ENCODE measurements around the gene UBD. TPM values are rescaled to one million over a fixed set of nuclear protein-coding genes. Genes with fewer than 3 reads are reported as not detected.

UBD gene
- total and polyA plus RNA-seq, 4 experiments from 2014 or later, result not detected

DNA sequence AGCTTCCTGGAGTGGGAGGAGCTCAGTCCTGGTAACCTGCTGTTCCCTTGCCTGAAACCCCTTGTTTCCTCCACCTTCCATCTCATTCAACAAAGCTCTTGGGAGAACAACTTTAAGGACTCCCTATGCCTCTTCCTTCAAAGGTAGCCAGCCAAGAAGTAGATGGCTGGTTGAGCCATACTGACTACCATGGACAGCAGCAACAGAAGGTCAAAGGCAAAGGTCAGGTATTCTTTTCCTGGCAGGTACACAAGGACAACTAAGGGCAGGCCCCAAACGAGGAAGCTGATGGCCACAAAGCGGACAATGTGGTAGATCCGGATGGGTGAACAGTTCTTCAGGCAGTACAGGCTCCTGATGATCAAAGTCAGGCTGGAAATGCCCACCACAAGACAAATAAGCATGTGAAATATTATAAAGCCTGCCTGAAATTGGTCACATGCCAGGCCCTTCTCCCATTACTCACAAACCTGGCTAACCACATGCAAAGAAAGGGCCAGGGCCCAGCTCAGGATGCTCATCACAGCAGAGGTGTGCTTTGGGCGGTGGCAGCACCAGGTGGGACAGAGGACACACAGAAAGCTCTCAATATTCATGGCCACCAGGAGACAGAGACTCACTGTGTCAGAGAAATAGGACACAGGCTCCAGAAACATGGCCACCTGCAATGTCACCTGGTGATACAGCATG, 21.7 kb downstream of the UBD start:
- Mint-ChIP-seq H3K9me3 (peaks cover 0 to 2% (median 0%) of the 10 kb centered on the region in 8 donors), H3K36me3 (no peaks in the 10 kb centered on the region), H3K4me1 (peaks cover 0 to 2% (median 0%) of the 10 kb centered on the region in 4 donors), H3K27ac (no peak overlapping the region), H3K27me3 (peaks cover 11 to 13% of the 10 kb centered on the region in 2 donors), H3K4me3 (no peak overlapping the region)
- H3K9me3 ChIP-seq (ENCODE audit: control insufficient read depth in 1 of 2, low read length in 2 of 2), result no peaks in the 10 kb centered on the region
- no peak overlapping the region for H3K4me3 ChIP-seq (ENCODE audit: low read length in 2 of 2)
- no peak overlapping the region for H3K27ac ChIP-seq (ENCODE audit: low read depth, low read length)
- no peaks in the 10 kb centered on the region for H3K36me3 ChIP-seq (ENCODE audit: insufficient read depth, low read length)
- ChIA-PET CTCF (ENCODE audit: partially characterized antibody) (no interaction called here), POLR2A (ENCODE audit: partially characterized antibody) (no interaction called here)
- intact Hi-C loops (cut with micrococcal nuclease), result no loop called here
- H3K4me1 ChIP-seq (ENCODE audit: insufficient read depth, low read length), result no peaks in the 10 kb centered on the region
- H3K27me3 ChIP-seq (ENCODE audit: insufficient read depth, low read length), result no peaks in the 10 kb centered on the region
- no peak for DNase-seq

DNA sequence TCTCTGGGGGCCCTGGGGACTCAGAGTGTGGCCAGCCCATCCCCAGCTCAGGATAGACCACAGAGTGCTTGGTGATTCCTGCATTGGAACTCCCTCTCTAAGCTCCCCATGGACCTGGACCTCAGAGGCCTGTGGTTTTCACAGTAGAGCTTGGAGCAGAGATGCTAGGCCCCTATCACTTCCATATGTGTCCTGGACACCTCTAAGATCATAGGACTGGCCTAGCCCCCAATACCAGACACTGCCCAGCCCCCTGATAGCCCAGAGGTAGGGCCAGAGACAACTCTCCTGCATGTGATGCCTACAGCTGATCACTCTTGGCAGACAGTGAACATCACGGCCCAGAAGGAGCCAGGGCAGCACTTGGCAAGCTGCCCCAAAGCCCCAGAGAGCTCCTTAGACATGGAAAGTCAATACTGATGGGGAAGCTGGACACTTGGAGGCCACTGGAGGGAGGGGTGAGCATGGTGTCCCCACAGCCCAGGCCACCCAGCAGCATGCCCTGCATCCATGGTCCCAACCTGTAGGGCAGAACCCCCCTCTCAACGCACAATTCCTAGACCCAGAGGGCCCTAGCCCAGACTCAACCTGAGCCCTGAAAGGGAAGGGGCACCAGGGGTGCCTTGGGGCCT, 27.1 kb downstream of the UBD start:
- Mint-ChIP-seq H3K4me3 (no peak overlapping the region), H3K27me3 (peaks cover 3 to 6% of the 10 kb centered on the region in 2 donors), H3K4me1 (peaks cover 0 to 2% (median 0%) of the 10 kb centered on the region in 4 donors), H3K27ac (no peak overlapping the region), H3K36me3 (no peaks in the 10 kb centered on the region), H3K9me3 (peaks cover 0 to 2% (median 0%) of the 10 kb centered on the region in 8 donors)
- H3K27me3 ChIP-seq (ENCODE audit: insufficient read depth, low read length), result no peaks in the 10 kb centered on the region
- no peaks in the 10 kb centered on the region for H3K4me1 ChIP-seq (ENCODE audit: insufficient read depth, low read length)
- H3K9me3 ChIP-seq (ENCODE audit: control insufficient read depth in 1 of 2, low read length in 2 of 2), result no peaks in the 10 kb centered on the region
- ChIA-PET POLR2A (ENCODE audit: partially characterized antibody) (no interaction called here), CTCF (ENCODE audit: partially characterized antibody) (no interaction called here)
- no peak overlapping the region for H3K4me3 ChIP-seq (ENCODE audit: low read length in 2 of 2)
- no peak overlapping the region for H3K27ac ChIP-seq (ENCODE audit: low read depth, low read length)
- no peaks in the 10 kb centered on the region for H3K36me3 ChIP-seq (ENCODE audit: insufficient read depth, low read length)
- intact Hi-C loops (cut with micrococcal nuclease), result no loop called here
- DNase-seq, result no peak

DNA sequence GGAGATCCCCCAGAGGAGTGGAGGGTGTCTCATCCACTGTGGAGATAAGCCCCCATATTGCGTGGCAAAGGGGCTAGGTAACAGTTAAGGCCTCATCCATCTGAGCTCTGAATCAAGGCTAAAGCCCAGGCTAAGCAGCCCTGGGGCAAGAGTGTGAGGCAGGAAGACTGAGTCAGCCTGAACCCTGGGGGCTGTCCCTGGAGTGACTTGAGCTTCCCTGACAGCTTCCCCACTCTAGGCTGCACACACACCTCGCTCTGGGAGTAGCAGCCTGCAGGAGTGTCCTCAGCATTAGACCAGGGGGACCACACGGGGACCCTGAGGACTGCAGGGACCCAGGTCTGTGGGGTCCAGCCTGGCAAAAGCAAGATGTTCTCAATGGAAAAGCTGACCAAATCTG, 27.9 kb downstream of the UBD start:
- H3K4me1 ChIP-seq (ENCODE audit: insufficient read depth, low read length), result no peaks in the 10 kb centered on the region
- POLR2A ChIA-PET (ENCODE audit: partially characterized antibody), result no interaction called here
- CTCF ChIA-PET (ENCODE audit: partially characterized antibody), result no interaction called here
- Mint-ChIP-seq H3K4me3 (no peak overlapping the region), H3K27me3 (peaks cover 7 to 8% of the 10 kb centered on the region in 2 donors), H3K4me1 (peaks cover 0 to under 1% (median 0%) of the 10 kb centered on the region in 4 donors), H3K36me3 (no peaks in the 10 kb centered on the region), H3K9me3 (peaks cover 0 to 1% (median 0%) of the 10 kb centered on the region in 8 donors), H3K27ac (no peak overlapping the region)
- intact Hi-C loops (cut with micrococcal nuclease), result no loop called here
- no peak for DNase-seq
- H3K9me3 ChIP-seq (ENCODE audit: control insufficient read depth in 1 of 2, low read length in 2 of 2), result no peaks in the 10 kb centered on the region
- no peak overlapping the region for H3K4me3 ChIP-seq (ENCODE audit: low read length in 2 of 2)
- no peaks in the 10 kb centered on the region for H3K36me3 ChIP-seq (ENCODE audit: insufficient read depth, low read length)
- H3K27ac ChIP-seq (ENCODE audit: low read depth, low read length), result no peak overlapping the region
- no peaks in the 10 kb centered on the region for H3K27me3 ChIP-seq (ENCODE audit: insufficient read depth, low read length)

DNA sequence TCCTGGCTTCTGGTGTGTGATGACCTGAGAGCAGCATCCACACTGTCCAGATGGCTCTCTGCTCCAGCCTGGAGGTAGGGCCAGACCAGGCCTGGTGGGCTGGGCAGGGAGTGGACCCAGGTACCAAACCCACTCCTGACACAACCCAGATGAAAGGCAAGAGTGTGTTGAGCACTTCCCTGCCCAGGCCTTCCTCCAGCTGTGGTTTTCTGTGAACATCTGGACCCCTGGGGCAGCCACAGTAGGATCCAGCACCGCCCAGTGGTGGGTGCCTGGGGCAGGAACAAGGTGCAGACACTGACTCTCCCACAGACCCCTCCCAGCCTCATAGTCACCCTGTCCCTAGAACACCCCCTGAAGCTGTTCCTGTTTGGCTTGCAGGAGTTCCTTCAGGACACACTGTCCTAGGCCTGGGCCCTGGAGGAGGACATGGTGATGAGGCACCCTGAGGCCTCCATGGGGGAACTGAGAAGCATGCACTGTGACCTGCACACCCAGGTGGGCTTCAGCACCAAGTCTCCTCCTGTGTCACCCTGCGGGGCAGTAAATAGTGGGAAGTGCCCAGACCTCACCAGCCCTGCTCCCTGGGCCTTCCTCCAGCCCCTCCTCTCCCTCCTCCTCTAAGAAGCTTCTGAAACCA, 28.7 kb downstream of the UBD start:
- Histone ChIP-seq H3K4me1 (ENCODE audit: insufficient read depth, low read length) (no peaks in the 10 kb centered on the region), H3K9me3 (ENCODE audit: control insufficient read depth in 1 of 2, low read length in 2 of 2) (no peaks in the 10 kb centered on the region), H3K4me3 (ENCODE audit: low read length in 2 of 2) (no peak overlapping the region), H3K27ac (ENCODE audit: low read depth, low read length) (no peak overlapping the region), H3K27me3 (ENCODE audit: insufficient read depth, low read length) (no peaks in the 10 kb centered on the region), H3K36me3 (ENCODE audit: insufficient read depth, low read length) (no peaks in the 10 kb centered on the region)
- H3K36me3 Mint-ChIP-seq, result no peaks in the 10 kb centered on the region
- DNase-seq, result no peak
- POLR2A ChIA-PET (ENCODE audit: partially characterized antibody), result no interaction called here
- CTCF ChIA-PET (ENCODE audit: partially characterized antibody), result no interaction called here
- intact Hi-C loops (cut with micrococcal nuclease), result no loop called here
- no peak overlapping the region for H3K4me3 Mint-ChIP-seq
- no peak overlapping the region for H3K27ac Mint-ChIP-seq
- H3K9me3 Mint-ChIP-seq, result peaks cover 0 to 1% (median 0%) of the 10 kb centered on the region in 8 donors
- H3K27me3 Mint-ChIP-seq, result peaks cover 7 to 8% of the 10 kb centered on the region in 2 donors
- no peaks in the 10 kb centered on the region for H3K4me1 Mint-ChIP-seq

DNA sequence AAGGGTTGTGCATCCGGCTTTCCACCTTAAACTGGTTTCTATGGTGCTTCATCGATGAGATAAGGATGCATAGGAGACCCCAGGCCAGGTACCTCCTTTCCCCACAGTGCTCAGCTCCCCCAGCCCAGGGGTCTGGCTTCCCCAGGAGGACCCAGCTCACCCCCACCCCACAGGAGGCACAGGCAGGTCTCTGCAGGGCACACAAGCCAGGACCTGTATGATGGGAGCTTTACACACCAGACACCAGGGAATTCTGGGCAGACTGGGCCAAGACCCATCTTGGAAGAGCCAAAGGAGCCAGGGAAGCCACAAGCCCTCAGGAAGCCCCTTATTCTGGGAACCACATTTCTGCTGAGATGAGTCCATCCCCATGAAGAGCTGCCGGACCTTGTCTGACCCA, 29.6 kb downstream of the UBD start:
- peaks cover 11 to 13% of the 10 kb centered on the region in 2 donors for H3K27me3 Mint-ChIP-seq
- peaks cover 0 to 1% (median 0%) of the 10 kb centered on the region in 8 donors for H3K9me3 Mint-ChIP-seq
- Histone ChIP-seq H3K4me3 (ENCODE audit: low read length in 2 of 2) (no peak overlapping the region), H3K9me3 (ENCODE audit: control insufficient read depth in 1 of 2, low read length in 2 of 2) (no peaks in the 10 kb centered on the region), H3K4me1 (ENCODE audit: insufficient read depth, low read length) (no peaks in the 10 kb centered on the region), H3K36me3 (ENCODE audit: insufficient read depth, low read length) (no peaks in the 10 kb centered on the region), H3K27me3 (ENCODE audit: insufficient read depth, low read length) (peaks cover 2% of the 10 kb centered on the region), H3K27ac (ENCODE audit: low read depth, low read length) (no peak overlapping the region)
- no peak overlapping the region for H3K4me3 Mint-ChIP-seq
- no peaks in the 10 kb centered on the region for H3K36me3 Mint-ChIP-seq
- intact Hi-C loops (cut with micrococcal nuclease), result no loop called here
- ChIA-PET POLR2A (ENCODE audit: partially characterized antibody) (no interaction called here), CTCF (ENCODE audit: partially characterized antibody) (no interaction called here)
- H3K4me1 Mint-ChIP-seq, result no peaks in the 10 kb centered on the region
- H3K27ac Mint-ChIP-seq, result no peak overlapping the region
- DNase-seq, result no peak

DNA sequence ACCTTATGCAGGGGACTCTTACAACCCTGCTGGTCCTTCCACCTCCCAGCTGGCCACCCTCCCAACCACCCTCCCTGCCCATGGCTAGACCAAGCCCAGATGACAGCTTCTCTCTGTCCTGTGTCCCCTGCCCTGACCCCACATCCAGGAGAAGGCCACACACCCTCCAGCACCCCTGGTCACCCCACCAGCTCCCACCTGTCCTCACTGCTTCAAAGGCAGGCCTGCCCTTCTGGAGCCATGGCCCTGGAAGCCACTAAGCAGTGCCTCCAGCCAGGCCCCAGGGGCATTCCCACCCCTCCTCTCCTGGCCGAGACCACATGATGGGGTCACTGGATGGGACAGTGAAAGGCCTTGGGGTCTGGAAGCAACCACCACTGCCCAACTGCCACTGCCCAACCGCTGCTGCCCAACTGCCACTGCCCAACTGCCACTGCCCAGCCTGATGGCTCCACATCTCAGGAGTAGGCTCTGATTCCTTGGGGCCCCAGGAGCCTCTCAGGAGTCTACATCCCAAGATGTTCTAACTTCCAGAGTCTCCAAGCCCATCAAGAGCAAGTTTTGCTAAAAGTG, 30.5 kb downstream of the UBD start:
- no peaks in the 10 kb centered on the region for H3K4me1 ChIP-seq (ENCODE audit: insufficient read depth, low read length)
- peaks cover 6% of the 10 kb centered on the region for H3K27me3 ChIP-seq (ENCODE audit: insufficient read depth, low read length)
- no peak for DNase-seq
- Mint-ChIP-seq H3K9me3 (peaks cover 0 to 1% (median 0%) of the 10 kb centered on the region in 8 donors), H3K27me3 (peaks cover 13 to 14% of the 10 kb centered on the region in 2 donors), H3K36me3 (no peaks in the 10 kb centered on the region), H3K4me3 (no peak overlapping the region), H3K27ac (peak overlapping the region in 1 of 7 donors; percentile 44), H3K4me1 (peaks cover 0 to 1% (median 0%) of the 10 kb centered on the region in 4 donors)
- no peak overlapping the region for H3K4me3 ChIP-seq (ENCODE audit: low read length in 2 of 2)
- no peaks in the 10 kb centered on the region for H3K9me3 ChIP-seq (ENCODE audit: control insufficient read depth in 1 of 2, low read length in 2 of 2)
- ChIA-PET CTCF (ENCODE audit: partially characterized antibody) (no interaction called here), POLR2A (ENCODE audit: partially characterized antibody) (no interaction called here)
- intact Hi-C loops (cut with micrococcal nuclease), result no loop called here
- H3K27ac ChIP-seq (ENCODE audit: low read depth, low read length), result no peak overlapping the region
- no peaks in the 10 kb centered on the region for H3K36me3 ChIP-seq (ENCODE audit: insufficient read depth, low read length)

DNA sequence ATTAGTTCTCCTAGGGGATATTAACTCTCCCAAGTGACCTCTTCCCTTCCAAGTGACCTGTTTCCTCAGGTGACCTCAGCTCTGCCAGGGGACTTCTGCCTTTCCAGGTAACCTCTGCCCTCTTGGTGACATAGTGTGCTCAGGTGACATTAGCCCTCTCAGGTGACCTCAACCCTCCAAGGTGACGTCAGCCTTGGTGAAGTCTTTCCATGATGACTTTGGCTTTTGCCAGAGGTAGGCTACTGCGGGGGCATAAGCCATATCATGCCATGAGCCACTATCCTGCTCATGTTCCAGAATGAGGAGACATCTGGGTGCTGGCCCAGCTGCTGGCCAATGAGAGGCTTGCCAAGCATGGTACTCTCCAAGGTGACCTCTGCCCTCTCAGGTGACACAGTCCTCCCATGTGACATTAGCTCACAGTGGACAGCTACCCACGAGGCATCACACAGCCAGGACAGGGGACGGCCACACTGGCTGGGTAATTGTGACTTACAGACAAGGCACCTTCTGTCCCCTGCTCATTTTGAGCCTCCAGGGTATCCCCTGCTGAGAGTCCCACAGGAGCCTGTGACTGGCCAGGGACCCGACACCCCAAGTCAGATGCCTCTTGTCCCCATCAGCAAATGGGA, 31.1 kb downstream of the UBD start:
- Histone ChIP-seq H3K4me3 (ENCODE audit: low read length in 2 of 2) (no peak overlapping the region), H3K36me3 (ENCODE audit: insufficient read depth, low read length) (no peaks in the 10 kb centered on the region), H3K27me3 (ENCODE audit: insufficient read depth, low read length) (peaks cover 6% of the 10 kb centered on the region), H3K4me1 (ENCODE audit: insufficient read depth, low read length) (no peaks in the 10 kb centered on the region), H3K27ac (ENCODE audit: low read depth, low read length) (no peak overlapping the region), H3K9me3 (ENCODE audit: control insufficient read depth in 1 of 2, low read length in 2 of 2) (no peaks in the 10 kb centered on the region)
- H3K27ac Mint-ChIP-seq, result no peak overlapping the region
- H3K27me3 Mint-ChIP-seq, result peaks cover 13 to 15% of the 10 kb centered on the region in 2 donors
- peaks cover 0 to 1% (median 0%) of the 10 kb centered on the region in 4 donors for H3K4me1 Mint-ChIP-seq
- DNase-seq, result no peak
- ChIA-PET CTCF (ENCODE audit: partially characterized antibody) (interaction anchor here (1.2 kb wide), 1 partner anchor 122 kb away, joined by 4 read pairs; no protein-coding TSS in a partner anchor), POLR2A (ENCODE audit: partially characterized antibody) (no interaction called here)
- H3K36me3 Mint-ChIP-seq, result no peaks in the 10 kb centered on the region
- no peak overlapping the region for H3K4me3 Mint-ChIP-seq
- H3K9me3 Mint-ChIP-seq, result peaks cover 0 to 1% (median 0%) of the 10 kb centered on the region in 8 donors
- intact Hi-C loops (cut with micrococcal nuclease), result no loop called here
